DMS153 treated with DMSO at 0.1 percent for 48 hours (cell line): ENCODE measurements around the gene SEC14L5.

Experiments
- DNase-seq: peaks from one replicate; lab custom pipeline; 2025; ENCODE audit not compliant: unreplicated experiment; lab: John Stamatoyannopoulos, UW

The SEC14L5 gene

GRCh38 chr16:4982056-4982867 lies 24.1 kb downstream of the SEC14L5 start:
- no peak for DNase-seq

- no peak for DNase-seq
Observed at GRCh38 chr16:4984174-4984990, 26.3 kb downstream of the SEC14L5 start.

GRCh38 chr16:4987250-4987579 lies 29.1 kb downstream of the SEC14L5 start:
- DNase-seq = no peak

GRCh38 chr16:4987580-4988374 lies 29.6 kb downstream of the SEC14L5 start:
- no peak for DNase-seq

GRCh38 chr16:4988647-4989046 lies 30.5 kb downstream of the SEC14L5 start:
- DNase-seq = no peak

GRCh38 chr16:4989391-4990006 lies 31.4 kb downstream of the SEC14L5 start:
- no peak for DNase-seq

GRCh38 chr16:4990415-4990814 lies 32.3 kb downstream of the SEC14L5 start:
- no peak for DNase-seq

GRCh38 chr16:4991754-4992153 lies 33.6 kb downstream of the SEC14L5 start:
- DNase-seq = no peak

- no peak for DNase-seq
Observed at GRCh38 chr16:4994719-4995434, 36.7 kb downstream of the SEC14L5 start.

- no peak for DNase-seq
Observed at GRCh38 chr16:5000573-5001001, 42.5 kb downstream of the SEC14L5 start.

GRCh38 chr16:5001571-5001970 lies 43.4 kb downstream of the SEC14L5 start:
- no peak for DNase-seq

GRCh38 chr16:5001986-5002385 lies 43.9 kb downstream of the SEC14L5 start:
- no peak for DNase-seq

- no peak for DNase-seq
Observed at GRCh38 chr16:5002699-5003143, 44.6 kb downstream of the SEC14L5 start.

GRCh38 chr16:5003211-5003610 lies 45.1 kb downstream of the SEC14L5 start:
- DNase-seq = no peak

- DNase-seq = no peak
Observed at GRCh38 chr16:5003828-5004227, 45.7 kb downstream of the SEC14L5 start.

- no peak for DNase-seq
Observed at GRCh38 chr16:5004311-5004710, 46.2 kb downstream of the SEC14L5 start.

GRCh38 chr16:5005916-5006315 lies 47.8 kb downstream of the SEC14L5 start:
- no peak for DNase-seq

- no peak for DNase-seq
Observed at GRCh38 chr16:5006348-5007193, 48.4 kb downstream of the SEC14L5 start.

GRCh38 chr16:5007256-5007655 lies 49.1 kb downstream of the SEC14L5 start:
- no peak for DNase-seq
